Astrocyte (in vitro differentiated cells and primary cell): ENCODE measurements around the gene SMAD1. TPM values are rescaled to one million over a fixed set of nuclear protein-coding genes. Genes with fewer than 3 reads are reported as not detected.

ENCODE experiments used
- DNase-seq: peaks from one replicate; pipeline ENCODE4 v3.0.0-alpha.2; 2010; ENCODE audit warnings: low read depth
- FAIRE-seq: peaks from 2 replicates; lab custom pipeline; 2011; peaks lifted over from hg19 to GRCh38; lab: Jason Lieb, UNC
- H2AFZ ChIP-seq: 2 replicates; pipeline ENCODE4 v1.6.0; 2012; ENCODE audit warnings: low read depth, low read length, inconsistent platforms
- H3K27ac ChIP-seq: 2 replicates; pipeline ENCODE4 v1.5.1; 2011; ENCODE audit warnings: low read depth, low read length, inconsistent platforms
- H3K27me3 ChIP-seq: 2 replicates; pipeline ENCODE4 v1.6.0; 2011; ENCODE audit warnings: low read length, inconsistent platforms; ENCODE audit not compliant: insufficient read depth
- H3K36me3 ChIP-seq: 2 replicates; pipeline ENCODE4 v1.5.1; 2011; ENCODE audit warnings: low read length, inconsistent platforms; ENCODE audit not compliant: insufficient read depth
- H3K4me1 ChIP-seq: 2 replicates; pipeline ENCODE4 v1.5.1; 2011; ENCODE audit warnings: low read length, inconsistent platforms; ENCODE audit not compliant: insufficient read depth
- H3K4me2 ChIP-seq: 2 replicates; pipeline ENCODE4 v1.6.0; 2012; ENCODE audit warnings: low read length, inconsistent platforms
- H3K4me3 ChIP-seq: 2 replicates; pipeline ENCODE4 v1.5.1; 2011; ENCODE audit warnings: low read depth, mild to moderate bottlenecking, low read length, inconsistent platforms; ENCODE audit not compliant: insufficient read depth
- H3K79me2 ChIP-seq: 2 replicates; pipeline ENCODE4 v1.6.0; 2012; ENCODE audit warnings: mild to moderate bottlenecking, low read length, inconsistent platforms; ENCODE audit not compliant: insufficient read depth
- H3K9ac ChIP-seq: 2 replicates; pipeline ENCODE4 v1.6.0; 2012; ENCODE audit warnings: mild to moderate bottlenecking, low read length, inconsistent platforms
- H3K9me3 ChIP-seq: 2 replicates; pipeline ENCODE4 v1.5.1; 2012; ENCODE audit warnings: low read depth, mild to moderate bottlenecking, low read length, inconsistent platforms; ENCODE audit not compliant: insufficient read depth
- H4K20me1 ChIP-seq: 2 replicates; pipeline ENCODE4 v1.6.0; 2012; ENCODE audit warnings: low read length, inconsistent platforms; ENCODE audit not compliant: insufficient read depth
- H3K27ac Mint-ChIP-seq: one replicate; pipeline ENCODE4 v1.8.0; 2021; ENCODE audit warnings: mild to moderate bottlenecking, mixed read lengths; ENCODE audit not compliant: unreplicated experiment
- H3K27me3 Mint-ChIP-seq: one replicate; pipeline ENCODE4 v1.8.0; 2021; ENCODE audit warnings: low read depth, mixed read lengths; ENCODE audit not compliant: unreplicated experiment
- H3K36me3 Mint-ChIP-seq: one replicate; pipeline ENCODE4 v1.8.0; 2021; ENCODE audit warnings: low read depth, mixed read lengths; ENCODE audit not compliant: unreplicated experiment
- H3K4me1 Mint-ChIP-seq: one replicate; pipeline ENCODE4 v1.8.0; 2021; ENCODE audit warnings: low read depth, mixed read lengths; ENCODE audit not compliant: unreplicated experiment
- H3K4me3 Mint-ChIP-seq: one replicate; pipeline ENCODE4 v1.8.0; 2021; ENCODE audit warnings: mild to moderate bottlenecking, moderate library complexity, mixed read lengths; ENCODE audit not compliant: unreplicated experiment
- H3K9me3 Mint-ChIP-seq: one replicate; pipeline ENCODE4 v1.8.0; 2021; ENCODE audit warnings: mild to moderate bottlenecking, mixed read lengths; ENCODE audit not compliant: unreplicated experiment
- CTCF ChIP-seq: IDR thresholded peaks from 2 replicates; pipeline ENCODE4 v1.5.1; 2011; ENCODE audit warnings: low read depth, mild to moderate bottlenecking, inconsistent platforms, low read length, moderate library complexity; ENCODE audit not compliant: insufficient read depth
- EZH2 ChIP-seq: IDR thresholded peaks from 2 replicates; pipeline ENCODE4 v1.6.1; 2012; ENCODE audit warnings: mild to moderate bottlenecking, low read length, inconsistent platforms; ENCODE audit not compliant: insufficient read depth
- total RNA-seq: library from RNA; stranded (reverse); gene quantifications from 2 replicates; pipeline ENCODE4 v1.2.1, GENCODE V29; 2021

SMAD1 gene
- total RNA-seq, 1 donor from 2014 or later = 29.6 TPM

GRCh38 chr4:145523117-145523516 lies 41.5 kb downstream of the SMAD1 start:
- Mint-ChIP-seq H3K4me1 (peaks cover 14% of the 10 kb centered on the region), H3K9me3 (no peaks in the 10 kb centered on the region), H3K4me3 (no peak overlapping the region), H3K27me3 (no peaks in the 10 kb centered on the region), H3K27ac (no peak overlapping the region), H3K36me3 (peaks cover 2% of the 10 kb centered on the region)
- no peaks in the 10 kb centered on the region for H3K27me3 ChIP-seq
- H3K4me3 ChIP-seq = no peak overlapping the region
- peaks cover 63% of the 10 kb centered on the region for H3K79me2 ChIP-seq
- TF ChIP-seq CTCF = no peak
- no peak for TF ChIP-seq EZH2
- no peak overlapping the region for H2AFZ ChIP-seq
- H3K9me3 ChIP-seq = no peaks in the 10 kb centered on the region
- no peak overlapping the region for H3K4me2 ChIP-seq
- H3K4me1 ChIP-seq = no peaks in the 10 kb centered on the region
- H3K36me3 ChIP-seq = peaks cover 2% of the 10 kb centered on the region
- FAIRE-seq = no peak
- no peak overlapping the region for H3K27ac ChIP-seq
- no peak for DNase-seq
- H4K20me1 ChIP-seq = peaks cover 22% of the 10 kb centered on the region
- H3K9ac ChIP-seq = no peak overlapping the region

GRCh38 chr4:145524552-145524951 lies 42.9 kb downstream of the SMAD1 start:
- H3K27me3 ChIP-seq = no peaks in the 10 kb centered on the region
- H2AFZ ChIP-seq = no peak overlapping the region
- H3K27ac ChIP-seq = no peak overlapping the region
- H3K4me3 Mint-ChIP-seq = no peak overlapping the region
- TF ChIP-seq EZH2 = no peak
- no peak for TF ChIP-seq CTCF
- H3K4me1 Mint-ChIP-seq = peaks cover 14% of the 10 kb centered on the region
- H3K36me3 ChIP-seq = no peaks in the 10 kb centered on the region
- H3K9me3 Mint-ChIP-seq = no peaks in the 10 kb centered on the region
- no peaks in the 10 kb centered on the region for H3K27me3 Mint-ChIP-seq
- no peak overlapping the region for H3K4me3 ChIP-seq
- H3K9ac ChIP-seq = no peak overlapping the region
- no peak for FAIRE-seq
- H3K4me2 ChIP-seq = no peak overlapping the region
- H3K36me3 Mint-ChIP-seq = peaks cover 2% of the 10 kb centered on the region
- H3K79me2 ChIP-seq = peaks cover 63% of the 10 kb centered on the region
- no peak for DNase-seq
- no peak overlapping the region for H3K27ac Mint-ChIP-seq
- H3K4me1 ChIP-seq = no peaks in the 10 kb centered on the region
- H4K20me1 ChIP-seq = peaks cover 22% of the 10 kb centered on the region
- no peaks in the 10 kb centered on the region for H3K9me3 ChIP-seq

GRCh38 chr4:145525291-145525740 lies 43.7 kb downstream of the SMAD1 start:
- no peak overlapping the region for H3K9ac ChIP-seq
- no peak overlapping the region for H3K27ac ChIP-seq
- Mint-ChIP-seq H3K9me3 (no peaks in the 10 kb centered on the region), H3K27me3 (no peaks in the 10 kb centered on the region), H3K4me3 (no peak overlapping the region), H3K4me1 (peaks cover 19% of the 10 kb centered on the region), H3K27ac (peak overlapping the region; percentile 26), H3K36me3 (no peaks in the 10 kb centered on the region)
- H3K27me3 ChIP-seq = no peaks in the 10 kb centered on the region
- FAIRE-seq = no peak
- H3K9me3 ChIP-seq = no peaks in the 10 kb centered on the region
- no peak for DNase-seq
- H2AFZ ChIP-seq = no peak overlapping the region
- H3K4me2 ChIP-seq = no peak overlapping the region
- no peaks in the 10 kb centered on the region for H3K4me1 ChIP-seq
- no peak overlapping the region for H3K4me3 ChIP-seq
- H3K36me3 ChIP-seq = no peaks in the 10 kb centered on the region
- no peak for TF ChIP-seq CTCF
- TF ChIP-seq EZH2 = no peak
- H3K79me2 ChIP-seq = peaks cover 62% of the 10 kb centered on the region
- peaks cover 21% of the 10 kb centered on the region for H4K20me1 ChIP-seq
